CD4-positive, alpha-beta T cell treated with Interferon gamma for 1 hour (primary cell): Measurements from ENCODE around the gene PPP1R16B.

ENCODE experiments used
- DNase-seq: peaks from one replicate; pipeline ENCODE4 v3.0.0-alpha.2; 2020

Gene PPP1R16B

DNA sequence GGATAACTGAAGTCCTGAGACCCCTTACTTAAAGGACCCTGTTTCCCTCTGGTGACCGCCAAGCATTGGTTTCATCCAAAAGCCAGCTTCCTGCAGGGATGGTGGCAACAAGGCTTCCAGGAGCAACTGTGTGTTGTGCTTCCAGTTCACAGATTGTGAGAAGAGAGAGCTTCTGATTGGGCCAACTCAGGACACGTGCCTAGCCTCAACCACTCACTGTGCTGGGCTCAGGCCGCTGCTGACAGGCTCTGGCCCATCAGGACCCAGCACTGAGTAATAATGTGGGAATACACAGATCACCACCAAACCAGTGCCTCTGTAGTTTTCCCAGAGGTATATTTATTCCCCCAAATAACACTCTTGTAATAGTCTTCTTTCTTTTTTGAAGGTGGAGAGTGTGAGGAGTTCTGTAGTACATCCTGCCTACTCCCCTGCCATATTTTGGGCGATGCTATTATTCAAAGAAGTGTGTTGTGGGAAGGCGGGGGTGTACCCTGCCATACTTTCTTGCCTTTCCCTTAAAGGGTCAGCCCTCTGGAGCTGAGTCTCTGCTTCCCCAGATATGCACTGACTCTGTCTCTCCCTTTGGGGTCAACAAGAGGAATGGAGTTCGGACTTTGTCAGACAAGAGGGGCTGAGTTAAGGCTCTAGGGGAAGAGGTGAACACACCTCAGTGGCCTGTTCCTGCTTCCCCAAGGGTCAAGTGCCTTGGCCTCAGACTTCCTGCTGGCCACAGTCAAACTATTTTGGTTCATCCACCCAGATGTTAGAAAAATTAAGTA, 23.2 kb downstream of the PPP1R16B start:
- DNase-seq: no peak

- DNase-seq: no peak
Measured at GRCh38 chr20:38829296-38829875, 23.9 kb downstream of the PPP1R16B start.

GRCh38 chr20:38830356-38830755, 24.9 kb downstream of the PPP1R16B start:
- no peak for DNase-seq

DNA sequence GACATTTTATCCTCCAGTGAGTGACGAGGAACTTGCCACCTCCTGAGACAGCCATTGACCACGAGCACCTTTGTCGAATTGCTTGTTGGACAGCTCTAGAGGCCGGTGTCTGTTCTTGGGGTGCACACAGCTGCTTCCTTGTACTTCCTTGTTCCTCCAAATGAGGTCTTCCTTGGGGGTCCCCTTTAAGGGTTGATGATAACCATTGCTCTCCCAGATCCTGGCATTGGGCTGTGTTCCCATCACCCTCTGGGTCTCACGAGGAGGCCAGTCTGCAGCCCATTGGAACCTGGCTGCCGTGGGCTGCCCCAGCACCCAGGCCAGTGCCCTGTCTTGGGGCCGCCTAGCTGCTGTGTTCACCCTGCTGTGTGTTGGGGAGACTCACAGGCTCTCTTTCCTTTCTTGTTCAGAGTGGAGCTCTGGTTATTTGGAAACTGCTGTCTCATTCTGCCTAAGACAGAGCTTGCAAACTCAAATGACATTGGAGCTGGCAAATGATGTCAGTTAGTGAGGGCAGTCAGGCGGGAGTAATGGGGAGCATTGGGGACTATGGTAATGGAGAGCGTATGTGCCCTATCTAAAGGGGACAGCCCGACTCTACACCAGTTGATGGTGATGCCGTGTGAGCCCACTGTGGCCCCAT, 25.7 kb downstream of the PPP1R16B start:
- no peak for DNase-seq

DNA sequence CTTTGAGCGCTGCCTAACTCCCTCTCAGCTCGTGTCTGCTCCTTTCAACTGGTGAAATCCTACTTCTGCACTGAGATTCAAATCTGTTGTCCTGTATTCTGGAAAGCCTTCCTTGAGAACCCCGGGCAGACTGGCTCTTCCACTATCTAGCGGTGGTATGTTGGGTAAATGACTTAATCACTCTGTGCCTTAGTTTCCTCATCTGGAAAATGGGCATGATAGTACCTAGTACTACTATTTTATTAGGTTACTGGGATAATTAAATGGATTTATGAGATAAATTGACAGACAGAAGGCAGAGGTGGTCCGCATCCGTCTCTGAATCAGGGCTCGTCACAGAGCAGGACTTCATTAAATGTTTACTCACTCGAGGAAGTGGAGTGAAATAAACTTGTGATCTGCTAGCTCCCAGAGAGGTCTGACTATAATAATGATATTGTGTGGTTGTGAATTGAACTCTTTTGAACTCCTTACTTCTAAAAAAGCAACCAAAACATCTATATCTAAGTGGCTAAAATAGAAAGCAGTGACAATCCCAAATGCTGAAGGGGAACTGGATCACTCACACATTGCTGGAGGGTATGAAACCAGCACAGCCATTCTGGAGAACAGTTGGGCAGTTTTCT, 26.6 kb downstream of the PPP1R16B start:
- no peak for DNase-seq

- DNase-seq: no peak
Measured at GRCh38 chr20:38833154-38833856, 27.8 kb downstream of the PPP1R16B start.

- DNase-seq: no peak
Measured at GRCh38 chr20:38833857-38834164, 28.3 kb downstream of the PPP1R16B start.

DNA sequence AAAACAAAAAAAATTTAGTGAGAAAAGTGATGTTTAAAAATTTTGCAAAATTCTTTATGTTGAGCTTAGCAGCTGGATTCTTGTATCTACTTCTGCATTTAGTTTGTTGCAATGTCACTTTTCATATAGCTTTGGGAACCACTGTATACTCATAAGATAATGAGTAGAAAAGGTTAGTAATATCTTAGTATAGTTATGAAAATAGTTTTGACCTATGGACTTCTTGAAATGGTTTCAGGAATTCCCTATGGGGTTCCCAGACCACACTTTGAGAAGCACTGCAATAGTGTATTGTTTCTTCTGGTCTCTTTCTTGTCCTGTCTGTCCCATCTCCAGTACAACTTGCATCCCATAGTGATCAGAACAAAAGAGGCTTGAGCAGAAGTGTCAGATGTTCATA, 29.4 kb downstream of the PPP1R16B start:
- DNase-seq: no peak

GRCh38 chr20:38835792-38836191, 30.3 kb downstream of the PPP1R16B start:
- DNase-seq: no peak

DNA sequence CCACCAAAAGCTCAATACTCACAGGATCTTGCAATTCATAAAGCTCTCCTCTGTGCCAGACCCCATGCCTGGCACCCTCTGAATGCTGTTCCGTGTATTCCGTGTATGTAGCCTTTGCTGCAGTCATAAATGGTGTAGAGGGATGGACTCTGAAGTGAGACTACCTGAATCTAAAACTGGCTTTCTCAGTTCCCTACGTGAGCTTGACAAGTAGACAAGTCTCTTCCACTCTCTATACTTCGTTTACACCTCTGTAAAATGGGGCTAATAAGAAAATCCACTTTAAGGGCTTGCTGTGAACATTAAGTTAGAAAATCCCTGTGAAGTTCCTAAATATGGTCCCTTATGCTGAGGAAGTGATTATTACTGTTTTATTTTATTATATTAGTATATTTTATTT, 31.5 kb downstream of the PPP1R16B start:
- DNase-seq: no peak

DNA sequence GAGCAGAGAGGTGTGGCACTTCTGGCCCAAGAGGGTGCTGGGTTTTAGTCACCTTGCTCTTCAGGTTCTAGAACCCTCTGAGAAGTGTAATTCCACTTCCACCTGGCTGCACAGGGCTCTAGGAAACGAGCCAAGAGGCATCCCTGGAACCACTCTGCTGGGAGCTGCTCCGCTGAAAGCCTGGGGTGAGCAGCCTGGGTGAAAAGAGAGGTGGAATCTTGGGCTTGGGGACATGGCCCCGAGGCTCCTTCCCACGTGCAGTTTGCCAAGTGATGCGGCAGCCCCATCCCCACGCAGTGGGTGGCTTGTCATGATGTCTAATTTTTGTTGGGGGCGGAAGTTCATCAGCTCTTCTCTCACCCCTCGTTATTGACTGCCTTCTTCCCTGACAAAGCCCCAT, 32.8 kb downstream of the PPP1R16B start:
- no peak for DNase-seq

DNA sequence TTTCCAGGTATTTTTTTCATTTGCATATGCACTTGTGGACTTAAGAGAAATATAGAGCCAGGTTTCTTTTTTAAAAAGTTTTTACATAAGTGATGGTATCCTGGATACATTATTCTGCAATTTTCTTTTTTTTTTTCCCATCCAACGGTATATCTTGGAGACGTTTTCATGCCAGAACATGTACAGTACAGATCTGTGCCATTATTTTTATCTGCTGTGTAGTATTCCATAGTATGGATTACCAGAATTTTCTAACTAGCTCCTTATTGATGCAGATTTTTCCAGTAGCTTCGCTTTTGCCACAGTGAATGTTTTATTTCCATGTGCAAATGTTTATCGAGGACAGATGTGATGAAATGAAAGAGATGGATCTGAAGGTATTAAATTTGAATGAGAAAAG, 34.1 kb downstream of the PPP1R16B start:
- no peak for DNase-seq

DNA sequence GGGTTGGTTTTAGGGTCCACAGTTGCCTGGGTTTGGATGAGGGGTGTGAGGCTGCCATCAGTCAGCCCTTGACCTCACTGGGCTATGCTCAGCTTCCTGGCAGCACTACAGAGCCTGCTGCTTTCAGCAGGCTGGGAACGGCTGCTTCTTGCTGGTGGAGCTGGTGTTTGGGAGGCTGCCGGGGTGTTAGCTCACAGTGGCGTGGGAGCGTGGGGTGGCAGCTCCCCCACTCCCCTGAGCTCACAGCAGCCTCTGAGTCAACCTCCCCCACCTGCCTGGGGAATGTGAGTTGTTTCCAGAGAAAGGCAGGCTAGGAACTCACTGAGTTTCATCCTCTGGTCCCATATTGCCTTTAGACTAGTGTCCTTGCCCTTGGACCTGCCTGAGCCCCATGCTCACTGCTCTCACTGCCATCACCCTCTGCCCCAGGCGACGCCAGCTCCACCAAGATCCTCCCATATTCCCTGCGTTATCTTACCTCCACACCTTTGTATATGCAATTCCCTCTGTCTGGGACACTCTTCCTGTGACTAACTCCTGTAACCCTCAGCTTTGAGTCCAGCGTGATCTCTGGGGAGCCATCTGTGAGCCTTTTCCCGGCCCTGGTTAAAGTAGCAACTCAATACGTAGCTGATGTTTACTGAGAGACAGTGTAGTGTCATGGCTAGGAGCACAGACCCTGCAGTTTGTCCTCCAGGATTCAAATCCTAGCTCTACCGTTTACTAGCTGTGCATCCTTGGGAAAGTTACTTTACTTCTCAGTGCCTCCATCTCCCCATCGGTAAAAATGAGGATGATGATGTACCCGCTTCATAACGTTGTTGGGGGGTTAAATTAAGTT, 34.8 kb downstream of the PPP1R16B start:
- no peak for DNase-seq

DNA sequence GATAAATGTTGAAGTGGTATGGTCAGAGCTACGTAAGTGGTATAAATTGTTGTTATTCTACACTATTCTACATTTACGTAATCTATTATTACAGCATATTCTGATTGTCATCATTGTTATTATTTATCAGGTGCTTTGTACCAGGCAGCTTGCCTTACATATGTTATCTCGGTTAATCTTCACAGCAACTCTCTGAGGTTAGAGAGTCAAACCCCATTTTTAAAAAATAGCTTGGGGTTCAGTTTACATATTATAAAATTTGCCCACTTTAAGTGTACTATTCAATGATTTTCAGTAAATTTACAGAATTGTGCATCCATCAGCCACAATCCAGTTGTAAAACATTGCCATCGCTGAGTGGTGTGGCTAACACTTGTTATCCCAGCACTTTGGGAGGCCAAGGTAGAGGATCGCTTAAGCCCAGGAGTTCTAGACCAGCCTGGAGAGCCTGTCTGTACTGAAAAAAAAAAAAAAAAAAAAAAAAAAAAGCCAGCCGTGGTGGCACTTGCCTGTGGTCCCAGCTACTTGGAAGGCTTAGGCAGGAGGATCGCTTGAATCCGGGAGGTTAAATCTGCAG, 35.5 kb downstream of the PPP1R16B start:
- DNase-seq: no peak

GRCh38 chr20:38841570-38841969, 36.1 kb downstream of the PPP1R16B start:
- no peak for DNase-seq

DNA sequence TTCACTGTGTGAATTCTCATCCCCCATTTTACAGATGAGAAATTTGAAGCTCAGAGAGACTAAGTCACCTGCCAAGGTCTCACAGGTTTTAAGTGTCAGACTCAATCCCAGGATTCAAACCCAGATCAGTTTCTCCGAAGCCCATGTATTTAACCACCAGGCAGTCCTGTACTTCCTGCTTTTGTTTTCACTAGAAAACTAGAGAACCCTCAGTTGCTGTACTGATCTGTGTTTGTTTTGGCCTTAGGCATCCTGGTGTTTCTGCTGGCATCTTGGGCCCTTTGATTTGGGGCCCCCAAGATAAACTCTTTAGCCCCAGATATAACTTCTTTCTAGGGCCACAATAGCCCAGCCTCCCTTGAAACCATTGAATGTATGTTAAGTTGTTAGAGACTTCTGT, 36.5 kb downstream of the PPP1R16B start:
- no peak for DNase-seq

- DNase-seq: peak; percentile 86
Measured at GRCh38 chr20:38842558-38842981, 37.1 kb downstream of the PPP1R16B start.

DNA sequence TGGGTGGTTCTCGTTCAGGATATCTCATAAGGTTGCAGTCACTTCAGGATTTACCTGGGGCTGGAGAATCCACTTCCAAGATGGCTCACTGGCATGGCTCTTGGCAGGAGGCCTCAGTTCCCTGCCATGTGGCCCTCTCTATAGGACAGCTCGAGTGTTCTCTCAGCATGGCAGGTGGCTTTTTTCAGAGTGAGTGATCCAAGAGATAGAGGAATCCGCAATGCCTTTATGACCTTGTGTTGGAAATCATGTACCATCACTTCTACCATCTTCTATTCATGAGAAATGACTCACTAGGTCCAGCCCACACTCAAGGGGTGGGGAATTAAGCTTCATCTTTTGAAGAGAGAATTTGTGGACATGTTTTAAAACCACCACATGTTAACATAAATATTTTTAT, 37.8 kb downstream of the PPP1R16B start:
- DNase-seq: no peak

DNA sequence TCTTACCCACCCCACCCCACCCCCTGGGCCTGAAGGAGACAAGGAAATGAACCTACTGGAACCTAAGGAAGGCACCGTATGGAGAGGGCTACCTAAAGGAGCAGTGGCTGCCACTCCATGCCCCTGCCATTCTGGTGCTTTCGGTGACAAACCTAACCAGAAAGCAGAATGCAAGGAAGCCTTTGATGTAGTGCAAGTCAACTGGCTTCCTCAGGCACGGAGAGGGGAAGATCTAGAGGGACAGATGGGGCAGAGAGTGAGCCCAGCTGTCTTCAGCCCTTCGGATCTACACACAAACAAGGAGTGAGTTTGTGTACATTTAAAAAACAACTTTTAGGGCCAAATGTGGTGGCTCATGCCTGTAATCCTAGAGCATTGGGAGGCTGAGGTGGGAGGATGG, 39.5 kb downstream of the PPP1R16B start:
- DNase-seq: no peak

- no peak for DNase-seq
Measured at GRCh38 chr20:38847840-38848239, 42.3 kb downstream of the PPP1R16B start.

- DNase-seq: no peak
Measured at GRCh38 chr20:38853759-38854158, 48.3 kb downstream of the PPP1R16B start.

GRCh38 chr20:38854654-38855066, 49.2 kb downstream of the PPP1R16B start:
- no peak for DNase-seq
